GM18868 (cell line): ENCODE measurements around the gene C12orf75.
A peak's percentile ranks its signal among the peaks of the same experiment; 100 is the strongest.
"Not testable (repeated sequence)": the region's sequence is repeated elsewhere in the genome, so short reads cannot be mapped to it uniquely, and the experiment has no call there.

Experiments used
- ATAC-seq: cut with Tn5 transposase; IDR thresholded peaks from one replicate; pipeline ENCODE4 v1.9.1; 2021; ENCODE audit warnings: mild to moderate bottlenecking, moderate library complexity; ENCODE audit not compliant: unreplicated experiment

Gene C12orf75

GRCh38 chr12:105330283-105330930 is at the start of gene C12orf75:
Gene C12orf75 (plus strand): TSS chr12:105330691. CDS start chr12:105330892, 201 bp downstream.
- ATAC-seq = peak; percentile 95

- no peak for ATAC-seq
Measured at GRCh38 chr12:105280966-105281693, 49.4 kb upstream of the C12orf75 start.

GRCh38 chr12:105281694-105282049 is 48.8 kb upstream of the C12orf75 start:
- ATAC-seq = no peak

- ATAC-seq = no peak
Measured at GRCh38 chr12:105285378-105285777, 45.1 kb upstream of the C12orf75 start.

GRCh38 chr12:105287408-105287807 is 43.1 kb upstream of the C12orf75 start:
- no peak for ATAC-seq

- ATAC-seq = no peak
Measured at GRCh38 chr12:105288311-105288996, 42.0 kb upstream of the C12orf75 start.

- ATAC-seq = no peak
Measured at GRCh38 chr12:105289114-105289904, 41.2 kb upstream of the C12orf75 start.

GRCh38 chr12:105291531-105291930 is 39.0 kb upstream of the C12orf75 start:
- no peak for ATAC-seq

GRCh38 chr12:105292705-105293104 is 37.8 kb upstream of the C12orf75 start:
- no peak for ATAC-seq

- ATAC-seq = no peak
Measured at GRCh38 chr12:105293187-105293586, 37.3 kb upstream of the C12orf75 start.

- ATAC-seq = no peak
Measured at GRCh38 chr12:105294161-105294560, 36.3 kb upstream of the C12orf75 start.

- no peak for ATAC-seq
Measured at GRCh38 chr12:105294886-105295479, 35.5 kb upstream of the C12orf75 start.

GRCh38 chr12:105296116-105297089 is 34.1 kb upstream of the C12orf75 start:
- ATAC-seq = no peak

GRCh38 chr12:105300883-105301282 is 29.6 kb upstream of the C12orf75 start:
- ATAC-seq = no peak

- no peak for ATAC-seq
Measured at GRCh38 chr12:105301696-105302095, 28.8 kb upstream of the C12orf75 start.

- ATAC-seq = not testable (repeated sequence)
Measured at GRCh38 chr12:105302986-105303385, 27.5 kb upstream of the C12orf75 start.

GRCh38 chr12:105304626-105305025 is 25.9 kb upstream of the C12orf75 start:
- ATAC-seq = not testable (repeated sequence)

- ATAC-seq = not testable (repeated sequence)
Measured at GRCh38 chr12:105307601-105308314, 22.7 kb upstream of the C12orf75 start.

- not testable (repeated sequence) for ATAC-seq
Measured at GRCh38 chr12:105308839-105309238, 21.7 kb upstream of the C12orf75 start.
